ENCODE results near the gene MYO7B.

DNA sequence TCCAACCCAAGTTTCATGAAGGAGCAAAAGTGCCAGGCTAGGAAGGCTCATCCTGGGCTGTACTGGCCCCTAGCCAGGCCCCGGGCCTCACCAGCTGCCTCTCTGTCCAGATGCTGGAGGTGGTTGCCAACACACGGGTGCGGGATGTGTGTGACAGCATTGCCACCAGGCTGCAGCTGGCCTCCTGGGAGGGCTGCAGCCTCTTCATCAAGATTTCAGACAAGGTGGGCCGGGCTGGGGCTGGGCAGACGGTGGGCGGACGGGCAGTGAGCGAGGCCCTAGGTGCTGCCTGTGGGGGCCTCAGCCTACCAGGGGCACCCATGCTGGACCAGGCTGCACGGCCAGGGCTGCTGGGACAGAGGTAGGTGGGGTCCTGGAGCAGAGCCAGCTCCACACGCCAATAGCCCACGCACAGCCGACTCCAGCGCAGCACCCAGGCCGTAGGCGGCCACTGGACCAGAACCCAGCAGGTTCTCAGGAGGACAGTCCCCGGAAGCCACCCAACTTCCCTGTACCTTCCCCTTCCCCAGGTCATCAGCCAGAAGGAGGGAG lies 98.7 kb downstream of the MYO7B start:
- TF ChIP-seq, protein P1, sequence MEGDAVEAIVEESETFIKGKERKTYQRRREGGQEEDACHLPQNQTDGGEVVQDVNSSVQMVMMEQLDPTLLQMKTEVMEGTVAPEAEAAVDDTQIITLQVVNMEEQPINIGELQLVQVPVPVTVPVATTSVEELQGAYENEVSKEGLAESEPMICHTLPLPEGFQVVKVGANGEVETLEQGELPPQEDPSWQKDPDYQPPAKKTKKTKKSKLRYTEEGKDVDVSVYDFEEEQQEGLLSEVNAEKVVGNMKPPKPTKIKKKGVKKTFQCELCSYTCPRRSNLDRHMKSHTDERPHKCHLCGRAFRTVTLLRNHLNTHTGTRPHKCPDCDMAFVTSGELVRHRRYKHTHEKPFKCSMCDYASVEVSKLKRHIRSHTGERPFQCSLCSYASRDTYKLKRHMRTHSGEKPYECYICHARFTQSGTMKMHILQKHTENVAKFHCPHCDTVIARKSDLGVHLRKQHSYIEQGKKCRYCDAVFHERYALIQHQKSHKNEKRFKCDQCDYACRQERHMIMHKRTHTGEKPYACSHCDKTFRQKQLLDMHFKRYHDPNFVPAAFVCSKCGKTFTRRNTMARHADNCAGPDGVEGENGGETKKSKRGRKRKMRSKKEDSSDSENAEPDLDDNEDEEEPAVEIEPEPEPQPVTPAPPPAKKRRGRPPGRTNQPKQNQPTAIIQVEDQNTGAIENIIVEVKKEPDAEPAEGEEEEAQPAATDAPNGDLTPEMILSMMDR (IDR thresholded peaks at IDR 0.05): no peak
- TF ChIP-seq EZH2 (IDR thresholded peaks at IDR 0.05; ENCODE audit: borderline replicate concordance, insufficient read depth, low read depth, low read length, poor library complexity, severe bottlenecking): no peak

Measured in B cell (primary cell).